Urothelium cell line (cell line): ENCODE measurements around the gene RAB24.
"Not testable (repeated sequence)": the region's sequence is repeated elsewhere in the genome, so short reads cannot be mapped to it uniquely, and the experiment has no call there.

Experiments used
- DNase-seq: peaks from one replicate; pipeline ENCODE4 v3.0.0; 2011; ENCODE audit warnings: low spot score, mixed read lengths
- FAIRE-seq: peaks from 2 replicates; lab custom pipeline; 2011; peaks lifted over from hg19 to GRCh38; lab: Jason Lieb, UNC

The RAB24 gene

DNA sequence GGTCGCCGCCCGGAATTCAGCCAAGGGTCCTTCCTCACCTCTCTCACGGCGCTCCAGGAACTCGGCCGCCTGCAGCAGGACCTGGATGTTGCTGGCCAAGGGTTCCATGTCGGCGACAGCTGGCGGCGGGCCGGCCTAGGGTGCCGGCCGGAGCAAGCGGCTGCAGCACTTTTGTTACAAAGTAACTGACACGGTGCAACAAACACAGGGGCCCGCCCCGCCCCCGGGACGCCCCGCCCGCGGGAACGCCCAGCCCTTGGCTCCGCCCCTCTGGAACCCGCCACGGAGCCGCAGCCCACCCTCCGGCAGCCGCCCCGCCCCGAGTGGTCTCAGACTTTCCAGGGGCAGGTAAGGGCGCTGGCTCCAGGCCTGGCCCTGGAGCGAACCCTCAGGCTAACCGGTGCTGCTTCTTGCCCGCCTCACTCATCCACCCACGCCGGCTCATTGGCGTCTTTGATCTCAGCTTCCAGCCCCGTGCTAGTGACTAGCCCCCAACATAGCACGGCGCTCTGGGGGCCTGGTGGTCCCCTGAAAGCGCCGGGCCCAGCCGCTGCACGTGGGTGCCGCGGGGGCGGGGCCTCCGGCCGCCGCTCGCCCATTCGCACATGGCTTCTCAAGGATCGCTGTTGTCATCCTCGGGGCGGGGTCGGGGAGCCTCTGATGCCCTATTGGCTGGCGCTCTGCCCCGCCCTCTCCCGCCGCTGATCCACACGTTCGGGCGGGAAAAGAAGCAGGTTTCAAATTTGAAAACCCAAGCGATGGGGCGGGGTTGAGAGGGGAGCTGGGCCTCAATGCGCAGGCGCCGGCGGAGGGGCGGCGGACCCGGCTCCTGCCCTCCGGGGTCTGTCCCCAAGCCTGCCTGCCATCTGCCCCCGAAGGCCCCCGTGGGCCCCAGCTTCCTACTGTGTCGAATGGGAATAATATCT, 8.5 kb upstream of the RAB24 start, which contains the start of gene MXD3:
Gene MXD3, minus strand, starts transcription at position 176 of the 926 bp plus-strand sequence. Its CDS starts 68 bp downstream, at position 108.
- FAIRE-seq, result no peak

DNA sequence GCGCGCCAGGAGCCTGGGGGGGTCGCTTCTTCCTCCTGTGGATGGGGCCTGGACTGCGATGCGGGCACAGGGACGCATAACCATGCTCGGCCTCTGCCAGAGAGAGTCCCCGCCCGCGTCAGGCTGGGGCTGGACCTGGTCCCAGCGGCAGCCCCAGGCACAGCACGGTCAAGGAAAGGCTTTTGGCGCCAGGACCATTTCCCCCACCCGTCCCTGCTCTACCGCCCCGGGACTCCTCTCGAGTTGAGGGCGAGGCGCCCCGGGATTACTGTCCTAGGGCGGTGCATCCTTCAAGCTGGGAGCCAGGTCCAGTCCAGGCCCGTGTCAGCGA, 7.8 kb upstream of the RAB24 start:
- DNase-seq, result no peak
- no peak for FAIRE-seq

More for the DNA sequence above, 8.5 kb upstream of the RAB24 start, which contains the start of gene MXD3:
- peak; percentile 98 for DNase-seq

DNA sequence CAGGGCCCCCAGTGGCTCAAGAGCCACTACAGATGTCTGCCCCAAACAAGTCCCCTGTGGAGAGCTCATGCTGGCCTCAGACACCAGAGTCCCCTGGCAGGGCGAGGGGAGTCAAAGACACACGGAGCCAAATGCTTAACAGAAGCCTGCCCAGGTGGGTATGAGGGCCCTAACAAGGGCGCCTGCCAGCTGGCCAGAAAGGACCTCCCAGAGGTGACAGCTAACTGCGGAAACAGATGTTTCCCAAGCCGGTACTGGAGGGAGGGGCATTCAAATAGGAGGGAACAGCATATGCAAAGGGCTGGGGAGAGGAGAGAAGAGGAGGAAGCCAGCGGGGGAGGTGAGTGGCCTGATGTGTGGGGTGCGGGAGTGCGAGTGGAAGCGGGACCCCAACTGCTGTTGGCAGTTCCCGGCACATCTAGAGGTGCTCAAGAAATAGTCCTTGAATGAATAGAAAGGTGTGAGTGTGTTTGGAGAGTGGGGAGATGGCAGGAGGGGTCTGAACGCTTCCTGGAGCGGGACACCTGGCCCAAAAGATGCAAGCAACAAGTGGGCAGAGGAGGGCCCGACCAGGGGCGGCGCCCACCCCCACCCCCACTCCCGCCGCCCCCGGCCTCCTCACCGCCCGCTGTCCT, 7.4 kb upstream of the RAB24 start:
- DNase-seq, result no peak
- FAIRE-seq, result no peak

DNA sequence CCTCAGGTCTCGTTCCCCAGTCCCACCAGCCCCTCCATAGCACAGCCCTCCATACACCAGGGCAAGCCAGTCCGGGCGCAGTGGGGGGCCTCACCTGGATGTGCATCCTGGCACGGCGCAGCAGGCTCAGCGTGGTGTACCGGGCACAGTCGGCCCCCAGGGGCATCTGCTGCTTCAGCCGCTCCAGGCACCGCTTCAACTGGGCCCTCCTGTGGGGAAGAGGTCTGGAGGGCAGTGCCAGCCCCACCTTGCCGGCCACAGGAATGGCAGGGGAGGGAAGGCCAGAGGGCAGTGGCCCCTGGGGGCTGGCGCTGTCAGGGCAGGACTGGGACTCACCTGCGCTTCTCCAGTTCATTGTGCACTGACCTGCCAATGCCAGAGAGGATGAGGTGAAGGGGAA, 6.8 kb upstream of the RAB24 start:
- DNase-seq, result no peak
- FAIRE-seq, result no peak

DNA sequence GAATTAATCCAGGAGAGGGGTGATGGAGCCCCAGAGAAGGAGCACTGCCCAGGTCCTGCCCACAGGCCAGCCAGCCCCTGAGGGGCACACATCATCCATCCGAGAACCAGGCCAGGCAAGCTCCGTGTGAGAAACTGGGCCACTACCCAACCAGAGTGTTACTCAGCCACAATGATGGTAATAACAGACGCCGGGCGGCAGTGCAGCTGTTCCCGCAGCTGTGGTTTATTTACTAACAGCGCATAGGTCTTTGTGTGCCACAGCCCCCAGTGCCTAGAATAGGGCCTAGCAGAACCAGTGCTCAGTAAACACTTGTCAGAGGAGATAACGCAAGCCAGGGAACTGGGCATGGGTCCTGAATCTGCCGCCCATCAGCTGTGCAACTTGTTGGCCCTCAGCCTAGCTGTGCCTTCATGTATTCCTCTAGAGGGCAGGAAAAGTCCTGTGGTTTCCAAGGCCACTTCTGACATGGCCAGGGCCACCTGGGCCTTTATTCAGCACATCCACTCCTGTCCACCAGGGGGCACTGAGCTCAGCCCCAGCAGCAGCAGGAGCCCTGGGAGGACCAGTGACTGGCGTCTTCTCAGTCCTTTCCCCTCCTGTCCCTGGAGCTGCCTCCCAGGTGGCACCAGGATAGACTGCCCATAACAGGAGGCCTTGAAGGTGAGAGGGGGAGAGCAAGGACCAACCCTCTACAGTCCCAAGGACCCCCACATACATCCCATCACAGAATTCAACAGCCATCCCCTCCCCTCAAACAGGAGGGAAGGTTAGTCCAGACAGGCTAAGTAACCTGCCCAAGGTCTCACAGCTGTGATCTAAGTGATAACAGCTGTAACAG, 6.1 kb upstream of the RAB24 start:
- no peak for FAIRE-seq
- peak; percentile 66 for DNase-seq

DNA sequence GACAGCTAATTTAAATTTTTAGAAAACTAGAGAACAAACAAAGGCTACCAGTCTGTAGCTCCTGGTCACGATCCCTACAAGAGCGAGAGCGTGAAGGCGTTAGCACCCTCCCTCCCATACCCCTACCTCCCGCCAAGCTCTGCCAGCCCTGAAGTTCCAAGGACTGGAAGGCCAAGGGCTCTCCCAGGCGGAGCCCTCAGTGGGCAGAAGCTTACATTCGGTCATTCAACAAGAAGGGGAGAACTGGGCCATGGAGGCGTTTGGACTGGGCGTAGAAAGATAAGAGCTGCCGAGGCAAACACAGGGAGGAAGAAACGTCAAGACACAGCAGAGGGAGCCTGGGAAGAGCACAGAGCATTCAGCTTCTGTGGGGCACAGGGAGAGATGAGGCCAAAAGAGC, 5.2 kb upstream of the RAB24 start:
- FAIRE-seq, result no peak
- no peak for DNase-seq

DNA sequence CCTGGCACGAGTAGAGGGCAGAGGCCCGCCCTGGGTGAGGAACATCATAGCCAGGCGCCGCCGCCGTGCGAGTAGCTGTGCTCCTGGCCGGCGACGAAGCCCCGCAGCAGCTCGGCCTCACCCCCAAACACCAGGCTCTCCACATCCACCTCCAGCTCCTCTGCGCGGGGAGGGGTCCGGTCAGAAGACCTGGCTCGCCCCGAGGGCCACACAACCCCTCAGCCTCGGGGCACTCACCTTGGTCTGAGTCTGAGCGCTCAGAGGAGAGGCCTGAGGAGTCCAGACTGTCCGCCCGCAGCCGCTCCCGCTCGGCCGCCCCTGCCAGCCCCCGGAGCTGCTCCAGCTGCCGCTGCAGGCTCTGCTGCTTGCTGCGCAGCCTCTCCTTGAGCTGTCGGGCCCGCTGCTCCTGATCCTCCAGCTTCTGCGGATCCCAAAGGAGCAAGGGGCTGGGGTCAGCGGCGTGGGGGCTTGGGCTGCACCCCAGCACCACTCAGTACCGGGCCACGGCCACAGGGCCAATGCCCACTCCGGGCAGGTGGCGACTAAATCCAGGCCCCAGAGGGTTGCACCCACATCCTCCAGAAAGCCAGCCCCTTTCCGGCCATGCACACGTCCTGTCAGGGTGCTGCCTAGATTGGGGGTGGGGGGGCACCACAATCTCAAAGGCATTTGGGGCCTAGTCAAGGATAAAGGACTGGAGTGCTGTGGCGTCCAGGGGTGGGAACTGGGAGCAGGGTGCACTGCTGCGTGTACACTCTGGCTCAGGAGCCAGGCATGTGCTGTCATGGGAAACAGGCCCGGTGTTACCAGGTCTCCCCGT, 4.2 kb upstream of the RAB24 start:
- FAIRE-seq (no peak), DNase-seq (no peak)

DNA sequence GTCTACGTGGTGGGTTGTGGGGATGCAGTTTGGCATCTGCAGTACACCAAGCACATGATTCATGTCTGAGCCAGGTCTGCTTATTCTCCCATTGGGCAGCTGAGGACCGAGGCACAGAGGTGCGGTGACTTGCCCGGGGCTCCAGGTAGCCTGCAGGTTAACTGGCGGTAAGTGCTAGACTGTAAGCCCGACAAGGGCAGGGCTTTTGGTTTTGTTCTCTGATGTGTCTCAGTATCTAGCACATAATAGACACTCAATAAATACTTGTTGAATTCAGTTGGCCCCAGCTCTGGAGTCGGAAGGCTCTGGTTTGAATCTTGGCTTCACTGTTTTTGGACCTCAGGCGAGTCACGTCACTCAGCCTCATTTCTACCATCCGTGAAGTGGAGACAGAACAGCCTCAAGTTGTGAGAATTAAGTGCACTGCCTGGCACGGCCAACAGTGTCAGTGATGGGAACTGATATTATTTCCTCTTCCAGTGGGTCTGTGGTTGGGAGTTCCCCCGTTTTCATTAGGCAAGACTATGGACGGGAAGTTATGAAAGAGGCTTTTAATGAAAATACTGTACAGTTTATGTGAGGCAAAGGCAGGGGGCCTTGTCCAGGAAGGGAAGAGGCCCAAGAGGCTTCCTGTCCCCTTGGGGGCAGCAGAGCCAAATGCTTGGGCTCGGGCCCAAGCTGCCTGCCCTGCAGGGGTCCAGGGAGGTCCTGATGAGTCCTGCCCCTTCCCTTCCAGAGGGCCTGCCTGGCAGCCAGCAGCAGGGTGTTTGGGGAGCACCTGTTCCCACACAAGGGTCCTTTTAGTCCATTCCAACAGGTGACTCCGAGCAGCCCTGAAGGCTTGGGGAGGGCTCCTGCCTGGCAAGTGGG, 3.4 kb upstream of the RAB24 start:
- FAIRE-seq (no peak), DNase-seq (no peak)

DNA sequence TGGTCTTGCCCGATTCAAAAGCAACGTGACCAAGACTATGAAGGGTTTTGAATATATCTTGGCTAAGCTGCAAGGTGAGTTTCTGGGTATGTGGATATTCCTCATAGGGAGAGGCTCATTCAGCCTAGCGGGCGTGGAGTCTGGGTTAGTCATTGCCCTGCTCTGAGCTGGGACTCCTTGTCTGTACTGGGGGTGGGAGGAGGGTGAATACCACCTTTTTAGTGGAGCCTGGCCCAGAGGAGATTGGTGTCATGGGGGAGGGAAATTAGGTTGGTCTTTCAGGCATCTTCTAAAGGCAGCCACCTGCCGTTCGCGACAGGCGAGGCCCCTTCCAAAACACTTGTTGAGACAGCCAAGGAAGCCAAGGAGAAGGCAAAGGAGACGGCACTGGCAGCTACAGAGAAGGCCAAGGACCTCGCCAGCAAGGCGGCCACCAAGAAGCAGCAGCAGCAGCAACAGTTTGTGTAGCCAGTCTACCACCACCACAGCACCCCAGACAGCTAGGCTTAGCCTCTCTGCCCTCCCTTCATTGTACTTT, 2.7 kb upstream of the RAB24 start:
- not testable (repeated sequence) for DNase-seq, FAIRE-seq

DNA sequence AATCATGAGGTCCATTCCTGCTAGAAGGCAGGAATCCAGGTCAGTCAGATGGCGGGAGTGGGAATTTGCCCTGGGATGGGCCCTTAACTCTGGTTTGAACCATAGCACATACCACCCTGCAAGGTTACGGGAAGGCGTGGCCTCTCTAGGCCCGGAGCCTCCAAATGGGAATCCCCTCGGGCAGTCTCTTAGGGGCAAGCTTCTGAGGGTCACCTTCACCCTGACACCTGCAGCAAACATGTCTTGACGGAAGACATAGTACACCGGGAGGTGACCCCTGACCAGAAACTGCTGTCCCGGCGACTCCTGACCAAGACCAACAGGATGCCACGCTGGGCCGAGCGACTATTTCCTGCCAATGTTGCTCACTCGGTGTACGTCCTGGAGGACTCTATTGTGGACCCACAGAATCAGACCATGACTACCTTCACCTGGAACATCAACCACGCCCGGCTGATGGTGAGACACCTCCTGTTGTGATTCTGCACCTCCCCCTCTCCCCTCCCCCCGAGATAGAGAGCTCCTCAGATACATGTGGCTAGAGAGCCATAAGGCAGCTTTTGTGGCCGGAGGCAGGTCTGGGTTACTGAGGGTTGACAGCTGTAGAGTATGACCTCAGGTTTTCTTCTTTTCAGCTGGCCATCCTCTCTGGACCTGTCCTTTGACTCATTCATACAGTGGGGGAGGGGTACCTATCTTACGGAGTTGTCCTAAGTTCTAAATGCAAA, 1.0 kb upstream of the RAB24 start:
- no peak for DNase-seq
- no peak for FAIRE-seq

DNA sequence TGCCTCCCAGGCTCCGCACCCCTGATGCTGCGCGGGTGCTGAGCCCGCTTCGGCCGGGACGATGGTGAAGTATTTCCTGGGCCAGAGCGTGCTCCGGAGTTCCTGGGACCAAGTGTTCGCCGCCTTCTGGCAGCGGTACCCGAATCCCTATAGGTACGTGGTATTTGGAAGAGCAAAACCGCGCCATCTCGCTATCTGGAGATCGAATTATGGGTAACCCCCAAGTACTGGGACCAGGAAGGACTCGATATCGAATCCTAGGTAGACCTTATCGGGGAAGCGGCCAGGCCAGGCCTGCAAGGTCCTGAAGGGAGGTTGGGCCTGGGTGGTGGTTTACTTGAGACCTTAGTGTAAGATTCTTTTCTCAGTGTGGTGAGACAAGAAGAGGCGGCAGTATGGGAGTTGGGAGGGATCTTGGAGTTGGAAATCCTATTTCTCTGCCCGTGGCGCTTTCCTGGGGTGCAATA, 439 bp upstream of the RAB24 start:
- no peak for DNase-seq
- FAIRE-seq, result no peak

DNA sequence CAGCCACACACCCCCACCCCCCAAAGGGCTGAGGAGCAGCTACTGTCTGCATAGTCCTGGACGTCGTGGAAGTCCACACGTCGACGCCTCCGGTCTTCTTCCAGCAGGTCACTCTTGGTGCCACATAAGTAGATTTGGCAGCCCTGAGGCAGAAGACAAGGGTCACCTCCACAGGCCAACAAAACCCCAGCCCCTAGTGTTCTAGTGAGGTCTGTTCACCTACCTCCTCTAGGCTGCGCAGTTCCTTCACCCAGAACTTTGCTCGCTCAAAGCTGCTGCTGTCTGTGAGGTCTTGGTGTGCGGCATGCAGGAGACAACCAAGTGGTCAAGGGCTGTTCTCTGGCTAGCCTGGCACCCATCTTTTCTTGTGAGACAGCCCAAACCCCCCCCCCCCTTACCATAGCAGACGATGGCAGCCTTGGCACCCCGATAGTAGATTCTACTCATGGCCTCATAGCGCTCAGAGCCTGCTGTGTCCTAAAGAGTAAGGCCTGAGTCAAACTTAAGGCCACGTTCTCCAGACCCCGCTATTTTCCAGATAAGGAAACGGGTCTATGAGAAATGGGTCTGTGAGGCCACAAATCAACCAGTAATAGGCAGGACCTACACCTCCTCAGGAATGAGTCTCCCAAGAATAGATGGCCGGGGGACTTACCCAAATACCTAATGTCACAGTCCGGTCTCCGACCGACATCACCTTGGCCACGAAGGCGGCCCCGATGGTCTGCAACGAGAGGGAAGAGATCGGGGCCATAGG, 987 bp downstream of the RAB24 start:
- FAIRE-seq (no peak), DNase-seq (no peak)

DNA sequence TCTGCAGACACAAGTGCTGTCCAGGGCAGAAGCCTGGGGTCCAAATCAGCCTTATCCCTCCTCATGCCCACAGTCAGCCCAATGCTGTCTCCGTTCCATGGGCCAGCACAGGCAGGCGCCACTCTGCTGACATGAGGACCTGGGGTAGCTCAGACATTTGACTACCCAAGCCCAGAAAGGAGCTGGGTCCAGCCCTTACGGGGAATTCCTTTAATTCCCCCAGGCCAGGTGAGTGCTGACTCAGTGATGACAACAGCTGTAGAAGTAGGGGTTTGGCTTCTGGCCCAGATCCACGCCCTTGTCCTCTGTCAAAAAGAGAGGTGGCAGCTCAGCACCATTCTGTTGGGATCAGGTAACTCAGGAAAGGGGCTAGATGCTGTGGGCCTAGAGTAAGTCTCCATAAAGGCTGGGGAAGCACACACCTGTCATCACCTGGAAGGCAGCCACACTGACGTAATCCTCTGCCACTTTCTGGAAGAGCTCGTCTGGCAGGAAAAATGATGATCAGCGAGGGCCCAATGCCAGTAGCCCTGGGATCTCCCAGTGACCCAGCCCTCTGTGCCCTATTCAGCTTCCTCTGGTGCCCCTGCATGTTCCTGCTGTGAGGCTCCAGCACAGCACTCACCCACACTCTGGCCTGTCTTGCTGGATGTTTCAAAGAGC, 1.9 kb downstream of the RAB24 start:
- no peak for FAIRE-seq
- DNase-seq, result no peak

DNA sequence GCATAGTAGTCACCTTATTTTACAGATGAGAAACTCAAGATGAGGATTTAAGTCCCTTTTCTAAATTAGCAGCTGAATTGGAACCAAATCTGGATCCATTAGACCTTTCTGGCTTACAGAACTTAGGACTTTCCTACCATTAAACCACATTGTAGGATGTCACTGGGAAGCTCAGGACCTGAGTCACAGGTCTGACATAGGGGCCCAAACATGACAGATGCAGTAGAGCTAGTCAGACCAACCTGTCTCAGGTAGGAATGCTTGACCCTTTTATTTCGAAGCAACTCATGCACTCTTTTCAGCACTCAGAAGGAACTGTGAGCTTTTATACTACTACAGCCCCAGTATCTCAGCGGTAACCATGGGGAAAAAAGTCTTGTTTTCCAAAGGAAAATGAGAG, 2.6 kb downstream of the RAB24 start:
- FAIRE-seq (no peak), DNase-seq (no peak)

DNA sequence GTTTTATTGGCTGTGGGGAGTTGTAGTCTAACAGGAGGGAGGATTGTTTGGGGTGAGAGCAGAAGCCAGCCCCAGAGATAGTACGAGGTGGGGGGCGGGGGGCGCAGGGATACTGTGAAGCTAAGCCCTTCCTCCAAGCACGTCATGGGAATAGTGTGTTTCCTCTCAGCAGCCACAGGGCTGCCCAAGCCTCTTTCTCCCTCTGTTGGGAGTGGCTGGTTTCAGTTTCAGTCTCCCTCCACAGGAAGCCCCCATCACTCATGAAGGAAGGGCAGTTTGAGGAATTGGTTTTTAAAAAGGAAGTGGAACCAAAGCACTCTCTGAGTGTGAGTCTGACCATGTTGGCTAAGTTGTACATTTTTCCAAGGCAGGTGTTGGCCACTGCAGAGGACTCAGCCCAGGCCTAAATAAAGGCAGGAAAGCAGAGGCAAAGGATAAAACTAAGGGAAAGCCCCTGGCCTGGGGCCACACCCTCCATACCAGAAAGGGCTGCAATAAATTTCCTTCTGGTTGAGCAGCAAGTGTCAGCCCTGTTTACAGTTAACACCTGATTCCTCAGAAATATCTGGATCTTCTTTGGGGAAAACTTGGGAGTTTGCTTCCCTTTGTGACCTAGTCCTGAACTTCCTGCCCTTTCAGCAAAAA, 3.2 kb downstream of the RAB24 start:
- DNase-seq, result no peak

DNA sequence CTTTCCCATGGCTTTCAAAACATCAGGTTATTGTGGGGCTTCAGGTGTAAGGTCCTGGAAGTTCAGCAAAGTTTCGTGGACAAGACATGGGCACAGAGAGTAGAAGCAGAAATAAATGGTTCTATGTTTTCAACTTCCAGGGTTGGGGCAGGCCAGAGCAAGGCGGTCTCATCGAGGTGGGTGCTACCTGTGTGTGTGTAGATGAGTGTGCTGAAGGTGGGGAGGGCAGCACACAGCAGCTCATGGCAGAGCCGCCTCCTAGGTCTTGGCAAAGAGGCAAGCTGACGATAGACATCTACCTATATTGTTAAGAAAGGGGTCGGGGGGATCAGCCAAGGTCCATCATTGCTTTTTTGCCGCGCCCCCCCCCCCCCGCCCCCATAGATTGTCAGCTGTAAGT, 3.8 kb downstream of the RAB24 start:
- FAIRE-seq, result no peak
- no peak for DNase-seq

More for the DNA sequence above, 3.2 kb downstream of the RAB24 start:
- no peak for FAIRE-seq

DNA sequence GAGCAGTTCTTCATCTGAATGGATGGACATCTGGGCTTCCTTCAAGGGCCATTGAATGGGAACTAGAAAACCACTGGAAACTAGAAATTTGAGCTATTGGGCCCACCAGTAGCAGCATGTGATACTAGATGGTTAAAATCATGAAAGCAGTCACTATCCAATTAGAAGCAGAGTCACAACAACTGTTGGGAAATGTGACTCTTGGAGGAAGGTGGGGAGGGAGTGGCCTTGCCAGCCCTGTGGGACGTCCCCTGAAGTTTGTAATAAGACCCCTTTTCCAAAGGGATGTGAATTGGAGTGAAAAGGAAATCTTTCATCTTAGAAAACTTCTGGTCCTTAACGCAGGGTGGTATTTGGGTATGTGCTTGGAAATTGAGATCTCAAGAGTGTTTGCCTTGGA, 5.6 kb downstream of the RAB24 start:
- FAIRE-seq (no peak), DNase-seq (no peak)
